Smooth muscle cell (in vitro differentiated cells): ENCODE results near the gene CACTIN. TPM values are rescaled to one million over a fixed set of nuclear protein-coding genes. Genes with fewer than 3 reads are reported as not detected.
A peak's percentile ranks its signal among the peaks of the same experiment; 100 is the strongest.

Experiments used
- DNase-seq: peaks from one replicate; lab custom pipeline; 2025; ENCODE audit not compliant: unreplicated experiment; lab: John Stamatoyannopoulos, UW
- H2AFZ ChIP-seq: fragments of 200-600 bp; sonication (generic); 2 replicates; pipeline ENCODE4 v1.6.0; 2016; ENCODE audit warnings: antibody characterized with exemption, low read depth, mild to moderate bottlenecking
- H3F3A ChIP-seq: fragments of 200-600 bp; sonication (generic); 2 replicates; pipeline ENCODE4 v1.6.0; 2017; ENCODE audit warnings: antibody characterized with exemption, low read depth
- H3K27ac ChIP-seq: fragments of 200-600 bp; sonication (generic); 2 replicates; pipeline ENCODE4 v1.5.1; 2016; ENCODE audit warnings: low read depth, mild to moderate bottlenecking
- H3K27me3 ChIP-seq: fragments of 200-600 bp; sonication (generic); 2 replicates; pipeline ENCODE4 v1.6.1; 2016; ENCODE audit warnings: low read depth, mild to moderate bottlenecking
- H3K36me3 ChIP-seq: fragments of 200-600 bp; sonication (generic); 2 replicates; pipeline ENCODE4 v1.5.1; 2016; ENCODE audit warnings: low read depth
- H3K4me1 ChIP-seq: fragments of 200-600 bp; sonication (generic); 2 replicates; pipeline ENCODE4 v1.5.1; 2016; ENCODE audit warnings: low read depth
- H3K4me2 ChIP-seq: fragments of 200-600 bp; sonication (generic); 2 replicates; pipeline ENCODE4 v1.6.0; 2016; ENCODE audit warnings: mild to moderate bottlenecking
- H3K4me3 ChIP-seq: fragments of 200-600 bp; sonication (generic); 2 replicates; pipeline ENCODE4 v1.5.1; 2016; ENCODE audit warnings: mild to moderate bottlenecking
- H3K79me2 ChIP-seq: fragments of 200-600 bp; sonication (generic); 2 replicates; pipeline ENCODE4 v1.6.0; 2016; ENCODE audit warnings: low read depth, mild to moderate bottlenecking
- H3K9ac ChIP-seq: fragments of 200-600 bp; sonication (generic); 2 replicates; pipeline ENCODE4 v1.6.0; 2016; ENCODE audit warnings: low read depth
- H3K9me3 ChIP-seq: fragments of 200-600 bp; sonication (generic); replicated peaks from 2 replicates; pipeline ENCODE4 v1.5.1; 2016; ENCODE audit warnings: low read depth
- H4K20me1 ChIP-seq: fragments of 200-600 bp; sonication (generic); 2 replicates; pipeline ENCODE4 v1.6.0; 2016; ENCODE audit warnings: low read depth
- WGBS: methylation state at CpG from one replicate; pipeline ENCODE4 v1.1.7; 2016; ENCODE audit warnings: low lambda C conversion rate; 5-methylcytosine and 5-hydroxymethylcytosine counted together
- polyA plus RNA-seq: library from polyadenylated mRNA; unstranded; fragments of >200 nt; fragmentation: Nextera tagmentation; extraction: Ambion mirVana; gene quantifications from 2 replicates; pipeline ENCODE4 v1.2.1, GENCODE V29; 2016
- total RNA-seq: library from RNA; depleted of rRNA; stranded (reverse); fragments of >200 nt; gene quantifications from 2 replicates; pipeline ENCODE4 v1.2.3, GENCODE V29; 2014
- TF ChIP-seq, protein P1 (sequence below): fragments of 200-600 bp; sonication (generic); IDR thresholded peaks from 2 replicates; pipeline ENCODE4 v1.5.1; 2017; ENCODE audit warnings: borderline replicate concordance, mild to moderate bottlenecking, antibody characterized with exemption; ENCODE audit not compliant: insufficient read depth, poor library complexity, severe bottlenecking

The CACTIN gene
- total and polyA plus RNA-seq, 2 experiments from 2014 or later: 16.7 to 22.5 TPM

DNA sequence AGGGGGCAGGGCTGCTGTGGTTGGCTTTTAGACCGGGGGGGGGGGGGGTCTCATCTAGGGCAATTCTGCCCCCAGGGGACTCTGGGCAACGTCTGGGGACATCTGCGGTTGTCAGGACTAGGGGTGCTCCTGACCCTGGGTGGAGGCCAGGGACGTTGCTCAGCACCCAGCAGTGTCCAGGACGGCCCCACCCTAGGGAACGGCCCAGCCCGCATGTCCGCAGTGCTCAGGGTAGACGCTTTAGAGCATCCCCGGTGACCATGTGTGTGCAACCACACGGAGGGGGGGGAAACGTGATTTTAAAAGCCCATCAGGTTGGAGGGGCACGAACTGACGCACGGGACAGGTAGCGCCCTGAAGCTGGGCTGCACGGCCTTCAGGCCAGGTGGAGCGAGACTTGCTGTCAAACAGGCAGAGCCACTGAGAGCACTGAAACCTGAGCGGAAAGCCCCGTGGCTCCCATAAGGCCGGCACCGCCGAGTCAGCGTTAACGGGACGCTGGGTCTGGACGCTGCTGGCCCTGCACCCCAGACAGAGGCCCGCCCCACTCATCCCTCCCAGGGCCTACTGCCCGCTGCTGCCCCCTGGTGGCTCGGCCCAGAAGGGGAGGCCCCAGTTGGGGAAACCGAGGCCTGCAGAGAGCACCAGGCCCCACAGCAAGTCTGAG lies 8.3 kb downstream of the CACTIN start:
- DNase-seq: peak; percentile 26
- no peak overlapping the region for H3K4me2 ChIP-seq
- no peak overlapping the region for H2AFZ ChIP-seq

GRCh38 chr19:3617463-3617862 lies 9.1 kb downstream of the CACTIN start:
- TF ChIP-seq, protein P1, sequence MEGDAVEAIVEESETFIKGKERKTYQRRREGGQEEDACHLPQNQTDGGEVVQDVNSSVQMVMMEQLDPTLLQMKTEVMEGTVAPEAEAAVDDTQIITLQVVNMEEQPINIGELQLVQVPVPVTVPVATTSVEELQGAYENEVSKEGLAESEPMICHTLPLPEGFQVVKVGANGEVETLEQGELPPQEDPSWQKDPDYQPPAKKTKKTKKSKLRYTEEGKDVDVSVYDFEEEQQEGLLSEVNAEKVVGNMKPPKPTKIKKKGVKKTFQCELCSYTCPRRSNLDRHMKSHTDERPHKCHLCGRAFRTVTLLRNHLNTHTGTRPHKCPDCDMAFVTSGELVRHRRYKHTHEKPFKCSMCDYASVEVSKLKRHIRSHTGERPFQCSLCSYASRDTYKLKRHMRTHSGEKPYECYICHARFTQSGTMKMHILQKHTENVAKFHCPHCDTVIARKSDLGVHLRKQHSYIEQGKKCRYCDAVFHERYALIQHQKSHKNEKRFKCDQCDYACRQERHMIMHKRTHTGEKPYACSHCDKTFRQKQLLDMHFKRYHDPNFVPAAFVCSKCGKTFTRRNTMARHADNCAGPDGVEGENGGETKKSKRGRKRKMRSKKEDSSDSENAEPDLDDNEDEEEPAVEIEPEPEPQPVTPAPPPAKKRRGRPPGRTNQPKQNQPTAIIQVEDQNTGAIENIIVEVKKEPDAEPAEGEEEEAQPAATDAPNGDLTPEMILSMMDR: no peak

More for the DNA sequence above, 8.3 kb downstream of the CACTIN start:
- no peaks in the 10 kb centered on the region for H3K4me1 ChIP-seq
- no peak overlapping the region for H3K4me3 ChIP-seq
- H3K9me3 ChIP-seq: no peaks in the 10 kb centered on the region
- H3K79me2 ChIP-seq: no peaks in the 10 kb centered on the region
- TF ChIP-seq, protein P1: peak; percentile 87
- no peaks in the 10 kb centered on the region for H3K36me3 ChIP-seq
- H3F3A ChIP-seq: no peaks in the 10 kb centered on the region
- H4K20me1 ChIP-seq: no peaks in the 10 kb centered on the region
- H3K27me3 ChIP-seq: no peaks in the 10 kb centered on the region
- H3K9ac ChIP-seq: no peak overlapping the region
- WGBS: 69% methylated on average over 25 of the region's 31 CpGs
- no peak overlapping the region for H3K27ac ChIP-seq

DNA sequence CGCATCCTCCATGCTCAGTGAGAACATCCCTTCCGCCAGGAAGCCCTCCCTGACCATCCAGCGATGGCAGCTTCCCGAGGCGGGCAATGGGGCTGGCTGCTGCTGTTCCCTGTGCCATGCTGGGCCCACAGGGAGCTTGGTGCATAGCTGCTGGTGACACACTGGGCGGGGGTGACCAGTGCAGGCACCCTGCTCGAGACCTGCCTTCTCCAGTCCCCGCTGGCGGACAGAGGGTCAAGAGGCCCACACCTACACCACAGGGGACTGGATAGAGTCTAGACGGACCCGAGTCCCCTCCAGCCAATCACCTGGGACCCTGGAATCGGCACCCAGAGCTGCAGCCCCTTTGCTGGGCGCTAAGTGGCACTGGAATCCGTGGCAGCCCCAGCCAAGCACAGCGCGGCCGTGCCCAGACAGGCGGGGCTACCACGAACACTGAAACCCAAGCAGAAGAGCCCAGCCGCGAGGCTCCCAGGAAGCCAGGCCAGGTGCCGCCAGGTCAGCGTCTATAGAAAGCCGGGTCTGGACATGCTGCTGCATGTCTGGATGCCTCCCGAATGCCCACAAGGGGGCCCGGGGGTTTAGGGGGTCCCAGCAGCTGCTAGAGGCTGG lies 11.0 kb downstream of the CACTIN start:
- Histone ChIP-seq H3K4me1 (no peaks in the 10 kb centered on the region), H3K79me2 (no peaks in the 10 kb centered on the region), H3K36me3 (no peaks in the 10 kb centered on the region), H3K4me2 (no peak overlapping the region), H3F3A (no peaks in the 10 kb centered on the region), H3K4me3 (no peak overlapping the region), H2AFZ (no peak overlapping the region), H3K27ac (no peak overlapping the region), H4K20me1 (no peaks in the 10 kb centered on the region), H3K9me3 (no peaks in the 10 kb centered on the region), H3K27me3 (no peaks in the 10 kb centered on the region), H3K9ac (no peak overlapping the region)
- no peak for DNase-seq
- TF ChIP-seq, protein P1: no peak
- whole genome bisulfite sequencing: 98% methylated on average over 26 of the region's 26 CpGs

More at GRCh38 chr19:3617463-3617862, 9.1 kb downstream of the CACTIN start:
- Histone ChIP-seq H3K36me3 (no peaks in the 10 kb centered on the region), H2AFZ (no peak overlapping the region), H3K9me3 (no peaks in the 10 kb centered on the region), H3K4me3 (no peak overlapping the region), H3K4me1 (no peaks in the 10 kb centered on the region), H3F3A (no peaks in the 10 kb centered on the region), H4K20me1 (no peaks in the 10 kb centered on the region), H3K4me2 (no peak overlapping the region), H3K27ac (no peak overlapping the region), H3K9ac (no peak overlapping the region), H3K79me2 (no peaks in the 10 kb centered on the region), H3K27me3 (no peaks in the 10 kb centered on the region)
- DNase-seq: no peak
- 88% methylated on average over 18 of the region's 19 CpGs for WGBS
